Spleen (tissue), 11 donors: ENCODE data around the gene NDUFA7. TPM values are rescaled to one million over a fixed set of nuclear protein-coding genes. Genes with fewer than 3 reads are reported as not detected.
"Not testable (repeated sequence)": the region's sequence is repeated elsewhere in the genome, so short reads cannot be mapped to it uniquely, and the experiment has no call there.

Source experiments
- DNase-seq: peaks from one replicate; pipeline ENCODE4 v3.0.0-alpha.2; 2020
- H3K27ac ChIP-seq, 8 donors: fragments of 200-600 bp; sonication (generic) in 7 of 8; 1 replicate in 4 of 8; 2 replicates in 4 of 8; pipeline versions ENCODE4 v1.5.0 to v1.8.0; 2016 to 2021; ENCODE audit warnings: inconsistent platforms in 4 of 8, mild to moderate bottlenecking in 4 of 8, moderate library complexity in 1 of 8
- H3K27me3 ChIP-seq, 7 donors: fragments of 200-600 bp; sonication (generic) in 6 of 7; replicated peaks in 1 of 7; 1 replicate in 4 of 7; 2 replicates in 3 of 7; pipeline versions ENCODE4 v1.5.0 to v1.8.0; 2016 to 2021; ENCODE audit warnings: inconsistent platforms in 3 of 7, mild to moderate bottlenecking in 1 of 7
- H3K36me3 ChIP-seq, 6 donors: fragments of 200-600 bp; sonication (generic) in 5 of 6; 1 replicate in 4 of 6; 2 replicates in 2 of 6; pipeline versions ENCODE4 v1.5.0 to v1.8.0; 2016 to 2021; ENCODE audit warnings: inconsistent platforms in 2 of 6
- H3K4me1 ChIP-seq, 6 donors: fragments of 200-600 bp; sonication (generic) in 5 of 6; 1 replicate in 3 of 6; 2 replicates in 3 of 6; pipeline versions ENCODE4 v1.5.0 to v1.8.0; 2016 to 2021; ENCODE audit warnings: inconsistent platforms in 3 of 6
- H3K4me3 ChIP-seq, 8 donors: fragments of 200-600 bp; sonication (generic) in 7 of 8; 1 replicate in 4 of 8; 2 replicates in 4 of 8; pipeline versions ENCODE4 v1.5.0 to v1.8.0; 2016 to 2021; ENCODE audit warnings: inconsistent platforms in 4 of 8, mild to moderate bottlenecking in 4 of 8, moderate library complexity in 2 of 8
- H3K9me3 ChIP-seq, 8 donors: fragments of 200-600 bp; sonication (generic) in 7 of 8; 1 replicate in 4 of 8; 2 replicates in 4 of 8; pipeline versions ENCODE4 v1.5.0 to v1.8.0; 2016 to 2021; ENCODE audit warnings: inconsistent platforms in 4 of 8
- POLR2A ChIP-seq, 3 donors: fragments of 450-650 bp; IDR thresholded peaks; one replicate each; pipeline ENCODE4 v1.5.1; 2017; ENCODE audit warnings: antibody characterized with exemption in 3 of 3, mild to moderate bottlenecking in 1 of 3
- POLR2AphosphoS5 ChIP-seq, 3 donors: sonication (generic); formaldehyde crosslinking; IDR thresholded peaks; one replicate each; pipeline ENCODE4 v1.5.1; 2017; ENCODE audit warnings: antibody characterized with exemption in 3 of 3
- WGBS, 5 donors: extraction: QIAGEN DNeasy Blood & Tissue Kit in 3 of 5; methylation state at CpG; one replicate each; pipeline versions ENCODE4 v1.1.5 to v1.1.7; 2013 to 2018; 5-methylcytosine and 5-hydroxymethylcytosine counted together
- intact Hi-C: fragments of 100-400 bp; cut with DNase I; formaldehyde crosslinking; loops from one replicate; pipeline ENCODE4 v1.15.0; 2023; ENCODE audit warnings: low total_unique reads
- polyA plus RNA-seq, 3 donors: library from polyadenylated mRNA; stranded (reverse); fragments of 200-250 nt; gene quantifications; one replicate each; pipeline ENCODE4 v1.2.1, GENCODE V29; 2013
- total RNA-seq, 7 donors: library from RNA; depleted of rRNA in 3 of 7; stranded (reverse); fragments of >200 nt in 3 of 7; fragmentation: NEBNext Ultra II Directional in 4 of 7; extraction: Animal tissue kit (Norgen Biotek cat#: 25700) in 4 of 7; gene quantifications; one replicate each; pipeline versions ENCODE4 v1.1.0 to v1.2.1, GENCODE V29; 2016 to 2021
- TF ChIP-seq, protein P1 (sequence below), 11 experiments: fragments of 200-600 bp in 7 of 11; fragments of 450-650 bp in 4 of 11; sonication (generic) in 4 of 11; IDR thresholded peaks in 8 of 11; conservative IDR thresholded peaks in 3 of 11; 1 replicate in 7 of 11; 2 replicates in 4 of 11; pipeline versions ENCODE4 v1.4.0 to v1.8.0; 2016 to 2021; ENCODE audit warnings: antibody characterized with exemption in 11 of 11, inconsistent platforms in 4 of 11, mild to moderate bottlenecking in 1 of 11
- donor health status: healthy with polysubstance abuse.
- donor health status: DM: no; HTN: no; CAD: no; lungs with moderate emphysema.
- donor health status: DM: no; HTN: no; CAD: no.
- donor health status: Bipolar disorder and iron deficiency.
- donor health status: healthy.
- donor health status: DM: no; HTN: no; CAD: no.
- donor health status: DM: yes; HTN: yes; CAD: no.

Gene NDUFA7
- total and polyA plus RNA-seq, 10 donors: 14.6 to 131 (median 31.1) TPM

DNA sequence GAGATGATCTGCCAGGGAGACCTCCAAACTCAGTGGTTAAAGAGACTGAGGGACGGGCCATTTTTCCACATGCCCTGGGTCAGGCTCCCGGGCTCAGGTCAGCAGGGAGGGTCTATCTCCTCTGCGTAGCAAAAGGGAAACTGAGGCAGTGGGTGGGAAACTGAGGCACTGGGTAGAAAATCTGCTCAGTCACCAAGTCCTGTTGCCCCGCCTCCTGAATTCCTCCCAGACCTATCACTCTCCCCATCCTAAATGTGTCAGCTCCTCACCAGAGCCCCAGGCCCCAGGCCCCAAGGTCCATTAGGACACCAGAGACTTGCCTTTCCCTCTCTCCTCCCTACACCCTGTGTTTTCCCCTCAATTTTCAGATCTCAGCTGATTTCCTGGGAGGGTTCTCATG is 15.4 kb downstream of the NDUFA7 start:
- intact Hi-C loops: no loop called here
- DNase-seq: peak; percentile 12
- peaks cover 0 to 54% (median 17%) of the 10 kb centered on the region in 6 donors for H3K36me3 ChIP-seq
- 61 to 88% (median 79%) methylated on average over 4 of the region's 4 CpGs for WGBS, 5 donors
- TF ChIP-seq, protein P1, sequence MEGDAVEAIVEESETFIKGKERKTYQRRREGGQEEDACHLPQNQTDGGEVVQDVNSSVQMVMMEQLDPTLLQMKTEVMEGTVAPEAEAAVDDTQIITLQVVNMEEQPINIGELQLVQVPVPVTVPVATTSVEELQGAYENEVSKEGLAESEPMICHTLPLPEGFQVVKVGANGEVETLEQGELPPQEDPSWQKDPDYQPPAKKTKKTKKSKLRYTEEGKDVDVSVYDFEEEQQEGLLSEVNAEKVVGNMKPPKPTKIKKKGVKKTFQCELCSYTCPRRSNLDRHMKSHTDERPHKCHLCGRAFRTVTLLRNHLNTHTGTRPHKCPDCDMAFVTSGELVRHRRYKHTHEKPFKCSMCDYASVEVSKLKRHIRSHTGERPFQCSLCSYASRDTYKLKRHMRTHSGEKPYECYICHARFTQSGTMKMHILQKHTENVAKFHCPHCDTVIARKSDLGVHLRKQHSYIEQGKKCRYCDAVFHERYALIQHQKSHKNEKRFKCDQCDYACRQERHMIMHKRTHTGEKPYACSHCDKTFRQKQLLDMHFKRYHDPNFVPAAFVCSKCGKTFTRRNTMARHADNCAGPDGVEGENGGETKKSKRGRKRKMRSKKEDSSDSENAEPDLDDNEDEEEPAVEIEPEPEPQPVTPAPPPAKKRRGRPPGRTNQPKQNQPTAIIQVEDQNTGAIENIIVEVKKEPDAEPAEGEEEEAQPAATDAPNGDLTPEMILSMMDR (IDR thresholded peaks at IDR 0.05 in 8 of 11, conservative IDR thresholded peaks at IDR 0.05 in 3 of 11): no peak
- H3K9me3 ChIP-seq: no peaks in the 10 kb centered on the region
- no peaks in the 10 kb centered on the region for H3K27me3 ChIP-seq
- H3K4me1 ChIP-seq: peaks cover 8 to 77% (median 50%) of the 10 kb centered on the region in 6 donors
- H3K27ac ChIP-seq: peak overlapping the region in 7 of 8 donors; percentile 15 to 88 (median 82)
- H3K4me3 ChIP-seq: peak overlapping the region in 2 of 8 donors; percentile 71 to 81

DNA sequence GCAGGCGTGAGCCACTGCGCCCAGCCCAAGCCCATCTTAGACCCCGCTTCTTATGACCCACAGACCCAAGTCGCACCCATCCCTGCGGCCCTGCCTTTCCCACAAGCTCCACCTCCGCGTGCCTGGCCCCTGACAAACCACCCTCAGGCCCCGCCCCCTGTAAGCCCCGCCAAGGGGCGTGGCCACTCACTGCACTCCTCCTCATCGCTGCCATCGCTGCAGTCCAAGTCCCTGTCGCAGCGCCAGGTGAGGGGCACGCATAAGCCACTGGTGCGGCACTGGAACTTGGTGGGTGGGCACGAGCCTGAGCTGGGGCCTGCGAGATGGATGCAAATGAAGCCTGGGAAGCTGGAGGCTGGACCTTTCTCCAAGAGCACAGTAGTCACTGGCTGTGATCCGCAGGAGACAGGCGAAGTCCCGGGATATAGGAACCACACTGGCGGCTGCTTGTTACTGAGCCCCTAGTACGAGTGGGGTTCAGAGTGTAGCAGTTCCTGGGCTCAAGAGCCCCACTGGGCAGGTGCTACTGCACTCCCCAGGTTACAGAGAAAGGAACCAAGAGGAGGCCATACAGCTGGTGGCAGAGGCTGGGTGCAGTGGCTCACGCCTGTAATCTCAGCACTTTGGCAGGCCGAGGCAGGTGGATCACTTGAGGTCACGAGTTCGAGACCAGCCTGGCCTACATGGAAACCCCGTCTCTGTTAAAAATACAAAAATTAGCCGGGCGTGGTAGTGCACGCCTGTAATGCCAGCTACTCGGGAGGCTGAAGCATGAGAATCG is 16.1 kb downstream of the NDUFA7 start:
- TF ChIP-seq POLR2AphosphoS5 (IDR thresholded peaks at IDR 0.05) (peak in 2 of 3 donors; percentile 48), POLR2A (IDR thresholded peaks at IDR 0.05) (no peak)
- TF ChIP-seq, protein P1 (IDR thresholded peaks at IDR 0.05 in 8 of 11, conservative IDR thresholded peaks at IDR 0.05 in 3 of 11): no peak
- H3K36me3 ChIP-seq: peaks cover 0 to 46% (median 13%) of the 10 kb centered on the region in 6 donors
- intact Hi-C loops: no loop called here
- no peaks in the 10 kb centered on the region for H3K27me3 ChIP-seq
- no peaks in the 10 kb centered on the region for H3K9me3 ChIP-seq
- whole genome bisulfite sequencing, 5 donors: 80 to 85% (median 84%) methylated on average over 33 of the region's 33 CpGs
- H3K4me3 ChIP-seq: no peak overlapping the region
- H3K4me1 ChIP-seq: peaks cover 8 to 72% (median 48%) of the 10 kb centered on the region in 6 donors
- peak overlapping the region in 5 of 8 donors; percentile 8 to 88 (median 85) for H3K27ac ChIP-seq
- DNase-seq: peak; percentile 81

DNA sequence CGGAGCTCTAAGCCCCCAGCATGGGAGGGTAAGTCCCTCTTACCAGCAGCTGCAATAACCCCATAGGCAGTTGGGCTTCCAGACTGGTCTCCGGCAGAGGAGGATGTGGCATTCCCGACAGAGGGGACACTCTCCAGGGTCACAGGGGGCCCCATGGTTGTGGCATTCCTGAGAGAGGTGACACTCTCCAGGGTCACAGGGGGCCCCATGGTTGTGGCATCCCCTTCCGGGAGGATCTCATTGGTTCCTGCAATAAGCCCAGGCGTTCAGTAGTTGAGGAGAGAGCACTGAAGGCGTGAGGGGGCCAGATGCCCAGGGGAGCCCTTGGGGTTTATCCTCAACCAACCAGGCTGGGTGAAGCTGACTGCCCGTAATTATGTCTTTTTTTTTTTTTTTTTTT is 18.4 kb downstream of the NDUFA7 start:
- H3K36me3 ChIP-seq: peaks cover 0 to 36% (median 11%) of the 10 kb centered on the region in 6 donors
- no peak for TF ChIP-seq POLR2AphosphoS5 (IDR thresholded peaks at IDR 0.05)
- peak; percentile 38 for DNase-seq

DNA sequence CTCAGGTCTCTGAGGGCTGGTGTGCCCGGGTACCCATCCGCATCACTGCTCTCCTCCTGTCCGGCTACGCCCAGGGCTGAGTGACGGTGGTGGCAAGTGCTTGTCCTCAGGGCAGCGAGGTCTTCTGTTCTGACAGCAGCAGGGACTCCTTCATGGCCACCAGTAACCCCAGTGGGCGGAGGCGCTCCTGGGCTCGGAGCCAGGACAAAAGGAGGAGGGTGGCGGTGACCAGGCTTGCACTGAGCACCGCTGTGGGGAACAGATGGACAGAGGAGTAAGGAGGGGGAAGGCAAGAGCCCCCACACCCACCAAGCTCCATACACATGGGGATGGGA is 18.9 kb downstream of the NDUFA7 start:
- intact Hi-C loops: no loop called here
- H3K4me1 ChIP-seq: peaks cover 6 to 46% (median 23%) of the 10 kb centered on the region in 6 donors
- no peak overlapping the region for H3K4me3 ChIP-seq
- peak overlapping the region in 1 of 8 donors; percentile 13 for H3K27ac ChIP-seq
- DNase-seq: peak; percentile 80
- no peaks in the 10 kb centered on the region for H3K27me3 ChIP-seq
- no peaks in the 10 kb centered on the region for H3K9me3 ChIP-seq
- H3K36me3 ChIP-seq: peaks cover 0 to 36% (median 11%) of the 10 kb centered on the region in 6 donors
- TF ChIP-seq POLR2A (IDR thresholded peaks at IDR 0.05): no peak
- TF ChIP-seq, protein P1 (IDR thresholded peaks at IDR 0.05 in 8 of 11, conservative IDR thresholded peaks at IDR 0.05 in 3 of 11): no peak
- TF ChIP-seq POLR2AphosphoS5 (IDR thresholded peaks at IDR 0.05): peak in 2 of 3 donors; percentile 30 to 36
- WGBS, 5 donors: 59 to 81% (median 72%) methylated on average over 11 of the region's 11 CpGs

More for the DNA sequence above, 18.4 kb downstream of the NDUFA7 start:
- H3K4me1 ChIP-seq: peaks cover 8 to 50% (median 28%) of the 10 kb centered on the region in 6 donors
- H3K27ac ChIP-seq: peak overlapping the region in 1 of 8 donors; percentile 13
- intact Hi-C loops: no loop called here
- no peaks in the 10 kb centered on the region for H3K27me3 ChIP-seq
- no peak overlapping the region for H3K4me3 ChIP-seq
- no peaks in the 10 kb centered on the region for H3K9me3 ChIP-seq
- WGBS, 5 donors: 74 to 86% (median 81%) methylated on average over 7 of the region's 7 CpGs

DNA sequence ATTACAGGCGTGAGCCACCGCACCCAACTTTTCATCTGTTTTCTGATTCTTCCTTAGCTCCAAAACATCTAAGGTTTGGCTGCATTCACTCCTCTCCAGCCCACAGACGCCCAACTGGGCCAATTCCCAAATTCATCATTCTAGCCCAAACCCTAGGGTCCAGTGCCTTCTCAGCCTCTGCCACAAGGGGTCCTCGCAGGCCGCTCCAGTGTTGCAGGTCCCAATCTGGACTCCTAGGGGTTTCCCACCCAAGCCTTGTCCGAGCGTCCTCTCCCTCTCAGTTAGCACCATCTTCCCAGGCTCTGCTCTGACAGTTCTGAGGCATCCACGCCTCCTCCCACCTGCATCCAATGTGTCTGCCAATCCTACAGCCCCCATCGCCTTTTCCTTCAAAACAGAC is 29.8 kb downstream of the NDUFA7 start:
- DNase-seq, intact Hi-C loops, H3K27me3 ChIP-seq, H3K36me3 ChIP-seq, H3K4me1 ChIP-seq, H3K9me3 ChIP-seq, H3K27ac ChIP-seq, H3K4me3 ChIP-seq: not testable (repeated sequence)
- no CpG with 5 or more reads among the region's 9 CpGs for WGBS, 5 donors

DNA sequence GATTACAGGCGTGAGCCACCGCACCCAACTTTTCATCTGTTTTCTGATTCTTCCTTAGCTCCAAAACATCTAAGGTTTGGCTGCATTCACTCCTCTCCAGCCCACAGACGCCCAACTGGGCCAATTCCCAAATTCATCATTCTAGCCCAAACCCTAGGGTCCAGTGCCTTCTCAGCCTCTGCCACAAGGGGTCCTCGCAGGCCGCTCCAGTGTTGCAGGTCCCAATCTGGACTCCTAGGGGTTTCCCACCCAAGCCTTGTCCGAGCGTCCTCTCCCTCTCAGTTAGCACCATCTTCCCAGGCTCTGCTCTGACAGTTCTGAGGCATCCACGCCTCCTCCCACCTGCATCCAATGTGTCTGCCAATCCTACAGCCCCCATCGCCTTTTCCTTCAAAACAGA is 44.7 kb downstream of the NDUFA7 start:
- H3K27me3 ChIP-seq, DNase-seq, H3K9me3 ChIP-seq, H3K36me3 ChIP-seq, intact Hi-C loops, H3K4me1 ChIP-seq, H3K4me3 ChIP-seq, H3K27ac ChIP-seq: not testable (repeated sequence)
- WGBS, 5 donors: no CpG with 5 or more reads among the region's 9 CpGs
